Neural cell (in vitro differentiated cells): ENCODE measurements around the gene TFRC. TPM values are rescaled to one million over a fixed set of nuclear protein-coding genes. Genes with fewer than 3 reads are reported as not detected.

Source experiments
- H2AFZ ChIP-seq: fragments of 200-600, 300-800 bp; sonication (generic), shearing (Covaris generic); 2 replicates; pipeline ENCODE4 v1.6.0; 2014; ENCODE audit warnings: low read depth, mild to moderate bottlenecking, antibody characterized with exemption, low read length, moderate library complexity
- H3F3A ChIP-seq: fragments of 200-600 bp; shearing (Covaris generic); 2 replicates; pipeline ENCODE4 v1.6.1; 2016; ENCODE audit warnings: mild to moderate bottlenecking, moderate library complexity, mixed read lengths, antibody characterized with exemption, low read length; ENCODE audit not compliant: insufficient read depth, poor library complexity, severe bottlenecking
- H3K27ac ChIP-seq: fragments of 200-600, 300-800 bp; sonication (generic), shearing (Covaris generic); 2 replicates; pipeline ENCODE4 v1.5.1; 2014; ENCODE audit warnings: mild to moderate bottlenecking, low read length, moderate library complexity
- H3K27me3 ChIP-seq: fragments of 300-800, 200-600 bp; sonication (generic), shearing (Covaris generic); 2 replicates; pipeline ENCODE4 v1.6.0; 2014; ENCODE audit warnings: mild to moderate bottlenecking, low read depth, low read length, moderate library complexity; ENCODE audit not compliant: insufficient read depth
- H3K36me3 ChIP-seq: fragments of 300-800, 200-600 bp; sonication (generic), shearing (Covaris generic); 2 replicates; pipeline ENCODE4 v1.5.1; 2014; ENCODE audit warnings: mild to moderate bottlenecking, antibody characterized with exemption, low read length, moderate library complexity; ENCODE audit not compliant: insufficient read depth
- H3K4me2 ChIP-seq: fragments of 300-800, 200-600 bp; sonication (generic), shearing (Covaris generic); 2 replicates; pipeline ENCODE4 v1.6.0; 2014; ENCODE audit warnings: mild to moderate bottlenecking, low read length
- H3K4me3 ChIP-seq: fragments of 300-800, 200-600 bp; sonication (generic), shearing (Covaris generic); 2 replicates; pipeline ENCODE4 v1.5.1; 2014; ENCODE audit warnings: mild to moderate bottlenecking, low read length, moderate library complexity
- H3K79me2 ChIP-seq: fragments of 200-600 bp; shearing (Covaris generic); replicated peaks from 2 replicates; pipeline ENCODE4 v1.6.0; 2014; ENCODE audit warnings: mild to moderate bottlenecking, low read length, moderate library complexity; ENCODE audit not compliant: insufficient read depth
- H3K9ac ChIP-seq: fragments of 300-800, 200-600 bp; sonication (generic), shearing (Covaris generic); 2 replicates; pipeline ENCODE4 v1.6.1; 2016; ENCODE audit warnings: mild to moderate bottlenecking, low read length, mixed read lengths
- H3K9me2 ChIP-seq: fragments of 200-600 bp; shearing (Covaris generic); 2 replicates; pipeline ENCODE4 v1.6.1; 2016; ENCODE audit warnings: mild to moderate bottlenecking, low read length, mixed read lengths; ENCODE audit not compliant: insufficient read depth
- H3K9me3 ChIP-seq: fragments of 200-600, 300-800 bp; sonication (generic), shearing (Covaris generic); 2 replicates; pipeline ENCODE4 v1.6.1; 2016; ENCODE audit warnings: mild to moderate bottlenecking, mixed run types, low read length, moderate library complexity, mixed read lengths
- H4K20me1 ChIP-seq: fragments of 200-600 bp; shearing (Covaris generic); 2 replicates; pipeline ENCODE4 v1.6.1; 2016; ENCODE audit warnings: mild to moderate bottlenecking, mixed run types; ENCODE audit not compliant: insufficient read depth
- CTCF ChIP-seq: fragments of 450-650 bp; IDR thresholded peaks from 2 replicates; pipeline ENCODE4 v1.5.1; 2014; ENCODE audit warnings: antibody characterized with exemption, mild to moderate bottlenecking, moderate library complexity; ENCODE audit not compliant: poor library complexity, severe bottlenecking
- EP300 ChIP-seq: fragments of 450-650 bp; conservative IDR thresholded peaks from 2 replicates; pipeline ENCODE4 v1.6.1; 2014; ENCODE audit warnings: antibody characterized with exemption, mild to moderate bottlenecking, moderate library complexity; ENCODE audit not compliant: poor library complexity, severe bottlenecking
- EZH2 ChIP-seq: fragments of 200-600, 300-800 bp; shearing (Covaris generic), sonication (generic); IDR thresholded peaks from 2 replicates; pipeline ENCODE4 v1.6.1; 2014; ENCODE audit warnings: antibody characterized with exemption, low read length, borderline replicate concordance, mild to moderate bottlenecking; ENCODE audit not compliant: insufficient read depth, poor library complexity, severe bottlenecking
- MXI1 ChIP-seq: fragments of 450-650 bp; conservative IDR thresholded peaks from 2 replicates; pipeline ENCODE4 v1.6.1; 2014; ENCODE audit warnings: antibody characterized with exemption, mild to moderate bottlenecking; ENCODE audit not compliant: poor library complexity, severe bottlenecking
- POLR2AphosphoS5 ChIP-seq: IDR thresholded peaks from 2 replicates; pipeline ENCODE4 v1.6.1; 2012
- RAD21 ChIP-seq: fragments of 450-650 bp; conservative IDR thresholded peaks from 2 replicates; pipeline ENCODE4 v1.6.1; 2014; ENCODE audit warnings: antibody characterized with exemption, mild to moderate bottlenecking, moderate library complexity
- REST ChIP-seq: IDR thresholded peaks from 2 replicates; pipeline ENCODE4 v1.6.1; 2012; ENCODE audit warnings: borderline replicate concordance
- SMC3 ChIP-seq: fragments of 450-650 bp; conservative IDR thresholded peaks from 2 replicates; pipeline ENCODE4 v1.6.1; 2014; ENCODE audit warnings: antibody characterized with exemption, mild to moderate bottlenecking, moderate library complexity; ENCODE audit not compliant: poor library complexity
- TAF1 ChIP-seq: IDR thresholded peaks from 2 replicates; pipeline ENCODE4 v1.6.1; 2012; ENCODE audit warnings: low read depth
- polyA plus RNA-seq: library from polyadenylated mRNA; depleted of rRNA; stranded (reverse); fragments of >200 nt; gene quantifications from 2 replicates; pipeline ENCODE4 v1.2.3, GENCODE V29; 2014

Gene TFRC
- polyA plus RNA-seq, 1 donor from 2014 or later, result 82.7 TPM

DNA sequence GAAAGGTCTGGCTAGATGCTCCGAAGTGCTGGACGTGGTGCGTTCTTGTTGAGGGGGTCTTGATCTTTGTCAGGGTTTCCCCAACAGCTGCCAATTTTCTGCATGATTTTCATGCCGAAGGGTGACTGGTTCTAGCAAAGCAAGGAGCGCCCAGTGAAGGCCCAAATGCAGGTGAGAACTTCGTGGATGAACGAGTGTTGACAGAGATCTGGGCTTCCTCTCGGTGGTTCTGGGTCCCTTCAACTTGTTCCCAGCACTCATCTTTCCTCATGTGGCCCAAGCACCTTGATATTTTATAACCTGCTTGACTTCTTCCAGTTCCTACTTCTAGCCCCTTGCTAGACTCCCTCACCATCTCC lies 40.8 kb upstream of the TFRC start:
- H3K9me2 ChIP-seq, result no peaks in the 10 kb centered on the region
- no peak overlapping the region for H3K4me3 ChIP-seq
- H3K79me2 ChIP-seq, result no peaks in the 10 kb centered on the region
- no peaks in the 10 kb centered on the region for H3F3A ChIP-seq
- no peaks in the 10 kb centered on the region for H4K20me1 ChIP-seq
- H3K27ac ChIP-seq, result no peak overlapping the region
- no peak overlapping the region for H3K4me2 ChIP-seq
- TF ChIP-seq REST (no peak), CTCF (no peak), RAD21 (no peak), EZH2 (no peak), TAF1 (no peak), SMC3 (no peak), EP300 (no peak), MXI1 (no peak), POLR2AphosphoS5 (no peak)
- no peak overlapping the region for H3K9ac ChIP-seq
- H3K9me3 ChIP-seq, result no peaks in the 10 kb centered on the region
- H3K27me3 ChIP-seq, result no peaks in the 10 kb centered on the region
- no peaks in the 10 kb centered on the region for H3K36me3 ChIP-seq
- no peak overlapping the region for H2AFZ ChIP-seq

GRCh38 chr3:196122021-196122687 lies 40.3 kb upstream of the TFRC start:
- no peaks in the 10 kb centered on the region for H3K36me3 ChIP-seq
- H3K4me2 ChIP-seq, result no peak overlapping the region
- no peak overlapping the region for H3K9ac ChIP-seq
- H2AFZ ChIP-seq, result no peak overlapping the region
- H3K27ac ChIP-seq, result no peak overlapping the region
- no peaks in the 10 kb centered on the region for H3F3A ChIP-seq
- H3K27me3 ChIP-seq, result no peaks in the 10 kb centered on the region
- H3K4me3 ChIP-seq, result no peak overlapping the region
- no peaks in the 10 kb centered on the region for H3K79me2 ChIP-seq
- H3K9me3 ChIP-seq, result no peaks in the 10 kb centered on the region
- TF ChIP-seq SMC3, result no peak
- TF ChIP-seq EZH2, result no peak
- no peak for TF ChIP-seq REST
- no peak for TF ChIP-seq EP300
- no peak for TF ChIP-seq MXI1
- no peak for TF ChIP-seq TAF1
- no peak for TF ChIP-seq RAD21
- no peak for TF ChIP-seq CTCF
- no peak for TF ChIP-seq POLR2AphosphoS5
- H3K9me2 ChIP-seq, result no peaks in the 10 kb centered on the region
- H4K20me1 ChIP-seq, result no peaks in the 10 kb centered on the region
